ENCODE measurements around the gene CHMP3. TPM values are rescaled to one million over a fixed set of nuclear protein-coding genes. Genes with fewer than 3 reads are reported as not detected.

Gene CHMP3
- total RNA-seq, 1 experiment from 2014 or later = 22.7 TPM

- TF ChIP-seq MYBL2 (CRISPR knock-in tag; IDR thresholded peaks at IDR 0.05) (no peak), NR3C1 (CRISPR knock-in tag; conservative IDR thresholded peaks at IDR 0.05; ENCODE audit: low read depth) (no peak), ZNF423 (CRISPR knock-in tag; IDR thresholded peaks at IDR 0.05) (no peak), ZNF532 (CRISPR knock-in tag; IDR thresholded peaks at IDR 0.05; ENCODE audit: borderline replicate concordance) (no peak), EMX1 (CRISPR knock-in tag; IDR thresholded peaks at IDR 0.05) (no peak), USF1 (CRISPR knock-in tag; IDR thresholded peaks at IDR 0.05) (no peak)
- TF ChIP-seq, protein P1, sequence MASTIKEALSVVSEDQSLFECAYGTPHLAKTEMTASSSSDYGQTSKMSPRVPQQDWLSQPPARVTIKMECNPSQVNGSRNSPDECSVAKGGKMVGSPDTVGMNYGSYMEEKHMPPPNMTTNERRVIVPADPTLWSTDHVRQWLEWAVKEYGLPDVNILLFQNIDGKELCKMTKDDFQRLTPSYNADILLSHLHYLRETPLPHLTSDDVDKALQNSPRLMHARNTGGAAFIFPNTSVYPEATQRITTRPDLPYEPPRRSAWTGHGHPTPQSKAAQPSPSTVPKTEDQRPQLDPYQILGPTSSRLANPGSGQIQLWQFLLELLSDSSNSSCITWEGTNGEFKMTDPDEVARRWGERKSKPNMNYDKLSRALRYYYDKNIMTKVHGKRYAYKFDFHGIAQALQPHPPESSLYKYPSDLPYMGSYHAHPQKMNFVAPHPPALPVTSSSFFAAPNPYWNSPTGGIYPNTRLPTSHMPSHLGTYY (CRISPR knock-in tag; IDR thresholded peaks at IDR 0.05) = no peak
Observed at GRCh38 chr2:86464652-86465051, 98.6 kb downstream of the CHMP3 start (continued).

DNA sequence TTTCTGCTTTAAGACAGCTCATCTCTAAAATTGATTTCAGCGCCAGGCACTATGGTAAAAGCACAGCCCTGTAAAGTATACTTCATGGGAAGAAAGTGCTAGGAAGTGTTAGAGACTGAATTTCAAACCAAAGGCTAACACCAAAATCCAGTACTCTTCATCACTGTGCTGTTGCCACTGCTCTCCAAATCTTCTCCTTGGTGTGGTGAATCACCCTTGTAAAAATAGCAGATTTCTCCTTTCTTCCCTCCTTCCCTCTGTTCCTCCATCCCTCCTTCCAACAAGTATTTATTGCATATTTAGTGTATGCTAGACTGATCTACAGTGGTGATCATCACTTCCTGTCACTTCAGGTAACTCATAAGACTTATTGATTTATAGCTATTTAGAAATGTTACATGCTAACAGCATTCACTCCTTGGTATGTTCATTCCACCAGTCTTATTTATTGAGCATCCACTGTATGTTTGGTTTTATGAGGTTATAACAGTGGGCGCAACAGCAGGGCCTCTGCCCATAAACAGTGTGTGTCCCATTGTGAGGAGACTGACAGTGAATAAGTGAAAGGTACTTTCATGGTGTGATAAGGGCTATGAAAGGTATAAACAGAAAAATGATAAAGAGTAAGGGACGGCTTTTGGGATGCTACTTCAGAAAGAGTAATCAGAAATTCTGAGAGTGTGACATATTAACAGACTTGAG lies 102.0 kb downstream of the CHMP3 start:
- no peaks in the 10 kb centered on the region for H3K4me1 Mint-ChIP-seq
- no peaks in the 10 kb centered on the region for H3K9me3 Mint-ChIP-seq
- DNase-seq (ENCODE audit: low spot score) (no peak), ATAC-seq (no peak)
- H3K27me3 Mint-ChIP-seq (ENCODE audit: low read depth) = no peaks in the 10 kb centered on the region
- ChIA-PET CTCF (no interaction called here), POLR2A (no interaction called here)
- H3K36me3 Mint-ChIP-seq = peaks cover 82% of the 10 kb centered on the region
- H3K27ac Mint-ChIP-seq = no peak overlapping the region
- H3K4me3 Mint-ChIP-seq = no peak overlapping the region
- TF ChIP-seq TEAD4 (CRISPR knock-in tag; IDR thresholded peaks at IDR 0.05) = no peak
- TF ChIP-seq, protein P2, sequence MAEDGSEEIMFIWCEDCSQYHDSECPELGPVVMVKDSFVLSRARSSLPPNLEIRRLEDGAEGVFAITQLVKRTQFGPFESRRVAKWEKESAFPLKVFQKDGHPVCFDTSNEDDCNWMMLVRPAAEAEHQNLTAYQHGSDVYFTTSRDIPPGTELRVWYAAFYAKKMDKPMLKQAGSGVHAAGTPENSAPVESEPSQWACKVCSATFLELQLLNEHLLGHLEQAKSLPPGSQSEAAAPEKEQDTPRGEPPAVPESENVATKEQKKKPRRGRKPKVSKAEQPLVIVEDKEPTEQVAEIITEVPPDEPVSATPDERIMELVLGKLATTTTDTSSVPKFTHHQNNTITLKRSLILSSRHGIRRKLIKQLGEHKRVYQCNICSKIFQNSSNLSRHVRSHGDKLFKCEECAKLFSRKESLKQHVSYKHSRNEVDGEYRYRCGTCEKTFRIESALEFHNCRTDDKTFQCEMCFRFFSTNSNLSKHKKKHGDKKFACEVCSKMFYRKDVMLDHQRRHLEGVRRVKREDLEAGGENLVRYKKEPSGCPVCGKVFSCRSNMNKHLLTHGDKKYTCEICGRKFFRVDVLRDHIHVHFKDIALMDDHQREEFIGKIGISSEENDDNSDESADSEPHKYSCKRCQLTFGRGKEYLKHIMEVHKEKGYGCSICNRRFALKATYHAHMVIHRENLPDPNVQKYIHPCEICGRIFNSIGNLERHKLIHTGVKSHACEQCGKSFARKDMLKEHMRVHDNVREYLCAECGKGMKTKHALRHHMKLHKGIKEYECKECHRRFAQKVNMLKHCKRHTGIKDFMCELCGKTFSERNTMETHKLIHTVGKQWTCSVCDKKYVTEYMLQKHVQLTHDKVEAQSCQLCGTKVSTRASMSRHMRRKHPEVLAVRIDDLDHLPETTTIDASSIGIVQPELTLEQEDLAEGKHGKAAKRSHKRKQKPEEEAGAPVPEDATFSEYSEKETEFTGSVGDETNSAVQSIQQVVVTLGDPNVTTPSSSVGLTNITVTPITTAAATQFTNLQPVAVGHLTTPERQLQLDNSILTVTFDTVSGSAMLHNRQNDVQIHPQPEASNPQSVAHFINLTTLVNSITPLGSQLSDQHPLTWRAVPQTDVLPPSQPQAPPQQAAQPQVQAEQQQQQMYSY (CRISPR knock-in tag; IDR thresholded peaks at IDR 0.05) = no peak
- no peak for TF ChIP-seq ESRRA (CRISPR knock-in tag; IDR thresholded peaks at IDR 0.05; ENCODE audit: borderline replicate concordance)
- TF ChIP-seq ZBTB21 (CRISPR knock-in tag; IDR thresholded peaks at IDR 0.05; ENCODE audit: borderline replicate concordance) = no peak
- no peak for TF ChIP-seq SMAD4 (CRISPR knock-in tag; IDR thresholded peaks at IDR 0.05)
- TF ChIP-seq, protein P3, sequence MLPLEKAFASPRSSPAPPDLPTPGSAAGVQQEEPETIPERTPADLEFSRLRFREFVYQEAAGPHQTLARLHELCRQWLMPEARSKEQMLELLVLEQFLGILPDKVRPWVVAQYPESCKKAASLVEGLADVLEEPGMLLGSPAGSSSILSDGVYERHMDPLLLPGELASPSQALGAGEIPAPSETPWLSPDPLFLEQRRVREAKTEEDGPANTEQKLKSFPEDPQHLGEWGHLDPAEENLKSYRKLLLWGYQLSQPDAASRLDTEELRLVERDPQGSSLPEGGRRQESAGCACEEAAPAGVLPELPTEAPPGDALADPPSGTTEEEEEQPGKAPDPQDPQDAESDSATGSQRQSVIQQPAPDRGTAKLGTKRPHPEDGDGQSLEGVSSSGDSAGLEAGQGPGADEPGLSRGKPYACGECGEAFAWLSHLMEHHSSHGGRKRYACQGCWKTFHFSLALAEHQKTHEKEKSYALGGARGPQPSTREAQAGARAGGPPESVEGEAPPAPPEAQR (CRISPR knock-in tag; IDR thresholded peaks at IDR 0.05) = no peak
- no peak for TF ChIP-seq ZBTB43 (CRISPR knock-in tag; IDR thresholded peaks at IDR 0.05)
- TF ChIP-seq NR2C2 (CRISPR knock-in tag; IDR thresholded peaks at IDR 0.05) = no peak
- TF ChIP-seq, protein P4, sequence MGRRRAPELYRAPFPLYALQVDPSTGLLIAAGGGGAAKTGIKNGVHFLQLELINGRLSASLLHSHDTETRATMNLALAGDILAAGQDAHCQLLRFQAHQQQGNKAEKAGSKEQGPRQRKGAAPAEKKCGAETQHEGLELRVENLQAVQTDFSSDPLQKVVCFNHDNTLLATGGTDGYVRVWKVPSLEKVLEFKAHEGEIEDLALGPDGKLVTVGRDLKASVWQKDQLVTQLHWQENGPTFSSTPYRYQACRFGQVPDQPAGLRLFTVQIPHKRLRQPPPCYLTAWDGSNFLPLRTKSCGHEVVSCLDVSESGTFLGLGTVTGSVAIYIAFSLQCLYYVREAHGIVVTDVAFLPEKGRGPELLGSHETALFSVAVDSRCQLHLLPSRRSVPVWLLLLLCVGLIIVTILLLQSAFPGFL (CRISPR knock-in tag; IDR thresholded peaks at IDR 0.05; ENCODE audit: borderline replicate concordance) = no peak
- no peak for TF ChIP-seq ZNF416 (CRISPR knock-in tag; IDR thresholded peaks at IDR 0.05)
- no peak for TF ChIP-seq FOXP1 (CRISPR knock-in tag; IDR thresholded peaks at IDR 0.05; ENCODE audit: borderline replicate concordance)
- no peak for TF ChIP-seq KAT7 (CRISPR knock-in tag; IDR thresholded peaks at IDR 0.05; ENCODE audit: borderline replicate concordance)
